Measurements from ENCODE around the gene TTC7B.

The TTC7B gene

DNA sequence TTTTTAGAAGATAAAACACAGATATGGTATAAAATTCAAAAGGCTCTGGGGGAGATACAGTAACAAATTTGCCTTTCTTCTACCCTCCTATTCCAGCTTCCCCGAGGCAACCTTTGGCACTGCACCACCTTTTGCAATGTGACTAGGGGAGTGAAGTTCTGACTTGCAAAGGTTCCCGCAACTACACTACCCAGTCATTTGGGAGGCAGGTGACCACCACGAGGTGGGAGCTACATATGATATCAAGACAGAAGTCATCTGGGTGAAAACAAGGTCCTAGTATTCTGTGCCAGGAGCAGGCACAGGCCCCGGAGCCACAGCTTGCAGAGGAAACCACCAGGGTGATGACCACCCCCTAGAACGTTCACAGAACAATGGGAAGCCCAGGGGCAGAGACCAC is 141.5 kb downstream of the TTC7B start:
- DNase-seq (ENCODE audit: low read depth) = no peak

- no peak for DNase-seq (ENCODE audit: low read depth)
Measured at GRCh38 chr14:90674043-90674670, 142.1 kb downstream of the TTC7B start.

DNA sequence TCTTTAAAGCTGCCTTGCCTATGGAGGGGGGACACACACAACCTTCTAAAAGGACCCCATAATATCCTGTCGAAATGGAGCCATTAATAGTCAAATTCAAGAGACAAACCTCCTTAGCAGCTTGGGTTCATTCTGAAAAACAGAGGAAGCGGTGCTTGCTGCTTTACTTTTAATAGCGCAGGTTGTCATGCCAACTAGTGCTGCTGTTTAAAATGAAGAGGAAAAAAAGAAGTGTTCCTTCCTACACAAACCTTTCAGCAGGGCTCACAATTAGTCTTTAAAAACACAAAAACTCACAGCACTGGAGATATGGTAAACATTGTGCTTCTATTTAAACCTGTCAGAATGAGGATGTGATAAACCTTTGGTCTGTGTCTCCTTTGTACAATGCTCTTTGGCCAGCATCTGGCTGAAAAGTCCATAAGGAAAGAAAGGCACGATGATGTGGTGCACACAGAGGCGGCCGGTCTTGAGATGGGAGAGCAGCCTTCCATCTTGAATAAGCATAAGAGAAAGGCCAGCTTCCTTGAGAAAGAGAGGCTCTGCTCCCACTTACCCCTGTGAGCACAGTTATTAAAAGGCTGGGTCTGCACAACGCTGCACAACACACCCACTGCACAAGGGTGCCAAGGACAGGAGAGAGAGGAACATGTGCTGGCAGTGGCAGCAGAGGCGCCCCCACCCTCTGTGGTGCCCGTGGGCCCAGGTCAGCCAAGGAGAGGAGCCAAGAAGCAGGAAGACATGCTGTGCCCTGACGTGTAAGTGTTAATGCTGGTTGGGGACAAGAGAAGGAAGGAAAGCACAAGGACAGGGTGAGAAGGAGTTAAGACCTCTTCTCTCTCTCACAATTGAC is 144.6 kb downstream of the TTC7B start:
- DNase-seq (ENCODE audit: low read depth) = no peak

- DNase-seq (ENCODE audit: low read depth) = no peak
Measured at GRCh38 chr14:90669731-90670130, 146.5 kb downstream of the TTC7B start.

- DNase-seq (ENCODE audit: low read depth) = no peak
Measured at GRCh38 chr14:90666571-90666970, 149.7 kb downstream of the TTC7B start.

DNA sequence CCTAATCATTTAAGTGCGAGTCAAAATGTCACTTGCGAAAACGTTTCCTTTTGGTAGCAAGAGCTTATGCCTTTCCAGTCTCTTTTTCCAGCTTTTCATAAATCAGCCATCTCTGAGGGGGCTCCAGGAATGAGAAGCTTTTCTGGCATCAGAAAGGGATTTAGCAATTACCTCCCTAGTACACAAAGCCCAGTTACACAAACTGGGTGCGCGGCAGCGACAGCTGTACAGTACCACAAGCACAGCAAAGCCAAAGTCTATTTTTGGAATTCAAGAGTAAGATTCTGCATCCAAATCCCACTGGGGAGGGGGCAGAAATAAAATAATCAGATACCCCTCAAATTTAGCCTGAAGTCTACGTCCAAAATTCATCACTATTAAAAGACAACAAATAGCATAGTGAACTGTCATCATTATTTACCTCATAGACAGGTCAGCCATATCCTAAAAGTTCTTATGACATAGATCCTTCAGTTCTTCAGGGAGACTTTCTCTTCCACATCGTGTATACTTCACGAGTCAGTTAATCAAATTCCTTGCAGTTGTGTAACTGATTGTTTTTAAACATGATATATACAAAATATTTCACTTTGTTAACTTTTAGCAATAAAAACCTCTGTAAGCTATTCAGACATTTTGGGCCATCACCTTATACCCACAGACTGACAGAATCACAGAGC is 150.8 kb downstream of the TTC7B start:
- no peak for DNase-seq (ENCODE audit: low read depth)

DNA sequence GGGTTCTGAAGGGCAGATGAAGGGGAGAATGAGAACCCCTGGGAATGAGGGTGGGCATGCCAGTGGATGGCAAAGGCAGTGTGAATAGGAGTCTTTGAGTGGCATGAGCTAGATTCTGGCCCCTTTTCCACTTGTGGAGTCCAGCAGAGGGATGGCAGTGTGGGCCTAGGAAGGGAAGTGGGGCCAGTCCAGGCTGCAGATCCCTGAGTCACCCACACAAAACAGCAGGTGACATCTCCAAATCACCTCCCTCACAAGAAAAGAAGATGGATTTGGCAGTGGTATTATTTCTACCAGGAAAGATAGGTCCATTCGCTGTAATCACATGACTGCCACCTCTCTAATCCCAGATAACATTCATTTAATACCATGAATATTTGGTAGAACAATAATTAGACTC is 151.3 kb downstream of the TTC7B start:
- no peak for DNase-seq (ENCODE audit: low read depth)

DNA sequence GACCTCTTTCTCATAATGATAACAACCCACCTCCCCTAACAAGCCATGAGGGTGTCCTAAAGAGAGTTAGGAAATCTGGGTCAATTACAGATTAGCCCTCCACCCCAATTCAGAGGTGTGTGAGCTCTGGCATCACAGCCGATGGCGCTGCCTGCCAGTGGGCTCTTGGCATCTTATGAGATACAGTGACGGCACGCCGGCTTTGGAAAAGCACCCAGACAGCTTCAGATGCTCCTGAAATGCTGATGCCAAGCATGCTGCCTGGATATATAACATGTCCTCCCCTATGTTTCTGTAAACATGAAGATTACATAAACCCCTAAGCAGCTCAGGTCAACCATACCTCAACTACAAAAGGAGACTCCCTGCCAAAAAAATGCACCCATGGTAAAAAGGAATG is 152.6 kb downstream of the TTC7B start:
- no peak for DNase-seq (ENCODE audit: low read depth)

DNA sequence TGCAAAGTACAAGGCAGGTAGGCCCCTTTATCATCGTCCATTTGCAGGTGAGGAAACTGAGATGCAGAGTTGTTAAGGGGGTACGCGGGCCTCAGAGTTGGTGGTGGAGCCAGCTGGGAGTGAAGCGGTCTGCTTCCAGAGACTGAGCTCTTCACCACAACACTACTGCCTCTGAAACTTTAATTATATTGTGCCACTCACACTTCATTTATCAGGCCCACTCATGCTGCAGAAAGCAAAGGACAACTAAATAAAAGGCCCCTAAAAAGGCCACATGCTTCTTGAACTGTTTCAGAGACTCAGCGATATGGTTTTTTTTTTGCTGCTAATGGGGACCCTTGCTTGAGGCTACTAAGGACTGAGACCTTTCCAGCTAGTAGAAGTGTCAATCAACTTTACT is 153.1 kb downstream of the TTC7B start:
- no peak for DNase-seq (ENCODE audit: low read depth)

DNA sequence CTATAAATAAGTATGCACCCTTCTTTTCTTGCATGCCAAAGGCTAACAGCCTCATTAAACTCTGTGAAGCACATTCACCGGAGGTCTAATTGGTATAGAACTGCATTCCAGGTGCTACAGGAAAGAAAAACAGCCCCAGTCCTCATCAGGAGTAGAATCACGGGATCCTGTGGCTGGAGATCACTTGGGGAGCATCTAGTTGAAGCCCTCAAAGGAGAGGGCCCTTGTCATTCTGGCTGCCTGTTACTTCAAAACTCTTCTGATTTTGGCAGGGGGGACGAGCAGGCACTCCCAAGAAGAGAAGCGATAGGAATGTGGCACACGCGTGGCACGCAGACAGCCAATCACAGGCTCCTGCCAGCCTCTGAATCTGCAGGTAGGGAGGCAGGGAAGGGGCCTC is 154.4 kb downstream of the TTC7B start:
- DNase-seq (ENCODE audit: low read depth) = no peak

DNA sequence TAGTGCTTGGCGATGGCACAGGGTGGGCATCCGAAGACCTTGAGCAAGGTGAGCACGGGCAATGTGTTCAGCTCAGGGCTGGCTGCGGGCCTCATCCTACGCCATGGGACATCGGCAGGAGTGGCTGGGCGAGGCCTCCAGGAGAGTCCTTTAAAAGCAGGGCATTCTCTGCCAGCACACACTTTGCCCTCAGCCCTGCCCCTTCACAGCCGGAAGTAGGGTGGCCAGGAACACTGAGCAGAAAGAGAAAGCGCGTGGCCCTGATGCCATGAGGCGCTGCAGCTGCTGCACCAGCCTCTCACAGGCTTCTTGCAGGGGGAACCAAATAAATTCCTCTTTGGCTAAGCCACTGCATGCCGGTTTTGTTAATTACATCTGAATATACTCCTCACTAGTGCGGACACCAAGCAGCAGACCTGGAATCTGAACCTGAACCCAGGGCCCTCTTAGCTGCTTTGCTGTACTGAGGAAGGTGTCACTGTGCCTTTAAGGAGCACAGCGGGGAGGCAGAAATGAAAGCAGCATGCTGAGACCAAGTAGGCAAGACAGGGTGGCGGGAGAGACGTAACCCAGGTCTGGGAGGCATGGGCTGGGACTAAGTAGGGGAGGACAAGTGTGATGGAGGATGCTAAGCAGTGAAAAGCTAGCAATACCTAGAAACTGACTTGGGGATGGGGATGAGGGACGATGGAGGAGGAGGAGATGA is 155.2 kb downstream of the TTC7B start:
- DNase-seq (ENCODE audit: low read depth) = no peak

- no peak for DNase-seq (ENCODE audit: low read depth)
Measured at GRCh38 chr14:90659156-90659555, 157.1 kb downstream of the TTC7B start.

- DNase-seq (ENCODE audit: low read depth) = no peak
Measured at GRCh38 chr14:90658541-90658967, 157.7 kb downstream of the TTC7B start.

DNA sequence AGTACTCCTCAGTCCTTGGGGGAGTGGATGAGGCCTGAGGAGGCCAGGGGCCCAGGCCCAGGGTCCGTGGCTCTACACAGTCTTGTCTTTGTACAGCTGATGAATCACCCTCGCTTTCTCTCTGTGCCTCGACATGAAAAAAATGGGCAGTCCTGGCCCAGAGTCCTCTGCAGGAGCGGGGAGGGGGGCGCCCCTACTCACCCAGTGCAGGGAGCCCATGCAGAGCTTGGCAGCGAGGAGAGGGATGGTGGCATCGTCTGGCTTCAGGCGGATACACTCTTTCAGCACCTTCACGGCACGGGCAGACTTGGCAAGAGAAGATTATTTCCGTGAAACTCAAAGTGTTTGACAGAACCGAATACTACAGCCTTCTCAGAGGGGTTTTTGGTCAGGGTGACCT is 159.3 kb downstream of the TTC7B start:
- DNase-seq (ENCODE audit: low read depth) = no peak

GRCh38 chr14:90655829-90656228 is 160.4 kb downstream of the TTC7B start:
- DNase-seq (ENCODE audit: low read depth) = no peak

- no peak for DNase-seq (ENCODE audit: low read depth)
Measured at GRCh38 chr14:90654831-90655276, 161.4 kb downstream of the TTC7B start.

DNA sequence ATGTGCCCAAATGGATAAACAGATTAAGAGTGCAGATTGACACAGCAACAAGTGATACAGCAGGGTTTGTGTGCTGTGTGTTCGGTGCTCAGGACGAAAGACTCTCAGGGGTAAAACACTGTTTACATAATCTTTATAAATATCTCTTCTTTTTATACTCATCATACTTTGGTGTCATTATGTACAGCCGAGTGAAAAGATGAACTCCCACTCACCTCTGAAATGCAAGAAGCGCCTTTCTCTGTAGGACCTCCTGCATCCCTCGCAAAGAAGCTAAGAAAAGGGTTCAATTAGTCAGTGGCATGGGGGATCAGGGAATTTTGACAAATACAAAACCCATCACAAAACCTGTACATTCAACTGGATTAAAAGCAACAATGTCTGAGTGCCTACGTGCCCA is 163.6 kb downstream of the TTC7B start:
- DNase-seq (ENCODE audit: low read depth) = no peak

- no peak for DNase-seq (ENCODE audit: low read depth)
Measured at GRCh38 chr14:90651976-90652560, 164.2 kb downstream of the TTC7B start.

DNA sequence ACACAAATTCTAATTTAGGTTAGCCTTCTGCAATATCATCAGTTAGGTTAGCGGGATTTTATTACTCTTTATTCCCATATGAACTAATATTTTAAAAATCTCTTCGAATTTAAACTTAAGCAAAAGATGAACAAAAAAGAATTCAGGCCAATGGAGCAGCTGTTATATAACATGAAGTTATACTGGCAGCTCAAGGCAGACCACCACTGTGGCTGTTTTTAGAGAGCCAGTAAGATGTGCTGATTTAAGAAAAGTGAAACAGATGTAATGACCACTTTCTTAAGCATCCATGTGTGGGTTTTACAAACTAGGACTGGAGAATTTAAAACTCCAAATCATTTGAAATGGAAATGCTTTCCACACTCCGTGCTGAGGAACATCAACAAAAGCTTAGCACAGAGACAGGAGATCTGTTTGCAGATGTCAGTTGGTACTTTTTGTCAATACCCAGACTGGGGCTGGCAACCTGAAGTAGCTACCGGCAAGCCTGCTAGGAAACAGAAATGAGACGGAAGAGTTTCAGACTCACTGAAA is 164.9 kb downstream of the TTC7B start:
- DNase-seq (ENCODE audit: low read depth) = no peak

DNA sequence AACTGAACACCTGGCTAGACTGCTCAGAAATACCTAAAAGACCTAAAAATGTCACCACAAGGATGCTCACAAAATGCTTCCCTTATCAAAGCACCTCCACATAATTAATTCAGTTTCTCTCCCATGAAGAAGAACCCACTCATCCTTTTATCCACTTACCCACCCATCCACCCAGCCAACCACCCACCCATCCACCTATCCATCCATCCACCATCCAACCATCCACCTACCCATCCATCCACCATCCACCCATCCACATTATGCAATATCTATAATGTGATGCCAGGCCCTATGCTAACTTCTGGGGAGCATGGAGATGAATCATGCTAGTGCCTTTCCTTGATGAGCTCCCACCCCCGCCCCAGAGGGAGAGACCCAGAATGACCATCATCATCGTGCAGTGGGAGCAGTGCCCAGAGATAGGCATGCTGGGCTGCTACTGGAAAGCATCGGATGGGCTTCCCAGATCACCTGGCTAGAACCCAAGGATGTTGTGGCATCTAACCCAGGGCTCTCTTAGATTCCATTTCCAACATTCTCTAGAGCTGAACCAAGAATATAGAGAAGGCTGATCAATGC is 166.6 kb downstream of the TTC7B start:
- DNase-seq (ENCODE audit: low read depth) = no peak

DNA sequence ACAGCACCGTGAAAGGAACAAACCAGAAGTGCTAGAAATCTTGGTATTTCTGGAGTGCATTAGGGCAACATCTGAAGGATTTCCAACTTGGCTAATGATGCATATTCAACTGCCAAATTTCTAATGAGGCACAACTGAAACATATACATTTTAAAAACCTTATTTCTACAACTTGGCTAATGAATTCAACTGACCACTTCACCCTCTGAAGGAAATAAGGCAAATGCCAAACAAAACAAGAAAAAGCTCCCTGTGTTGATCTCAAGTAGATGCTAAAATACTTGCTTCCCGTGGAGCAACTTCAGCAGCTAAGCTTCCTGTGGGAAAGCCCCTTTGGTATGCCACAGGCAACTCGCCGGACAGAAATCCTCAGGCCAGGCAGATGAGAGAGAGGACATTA is 167.1 kb downstream of the TTC7B start:
- DNase-seq (ENCODE audit: low read depth) = no peak

Data from activated T-helper 1 cell treated with Interleukin-2 at 50 U/mL for 16 hours (primary cell).